Measurements from ENCODE around the gene FAH. TPM values are rescaled to one million over a fixed set of nuclear protein-coding genes. Genes with fewer than 3 reads are reported as not detected.

The FAH gene
- polyA plus RNA-seq, 1 donor (not counting 4 experiments of a cell fraction or from before 2014, with no cell fraction given), result 29.4 TPM

GRCh38 chr15:80159301-80159700 is 6.5 kb downstream of the FAH start:
- H3K27ac ChIP-seq (ENCODE audit: control insufficient read depth, insufficient read depth, low read length), result no peak overlapping the region

GRCh38 chr15:80159811-80160569 is 7.2 kb downstream of the FAH start:
- Histone ChIP-seq H3K4me1 (ENCODE audit: control insufficient read depth, extremely low read depth, insufficient read depth, low read length) (peaks cover 11% of the 10 kb centered on the region), H3K27ac (ENCODE audit: control insufficient read depth, insufficient read depth, low read length) (peak overlapping the region; percentile 25), H3K36me3 (ENCODE audit: control insufficient read depth in 2 of 2, extremely low read depth in 1 of 2, insufficient read depth in 2 of 2, low read length in 2 of 2) (peaks cover 10 to 25% of the 10 kb centered on the region in 2 experiments), H4K20me1 (ENCODE audit: control insufficient read depth, extremely low read depth, insufficient read depth, low read length) (no peaks in the 10 kb centered on the region), H3K27me3 (ENCODE audit: control insufficient read depth, extremely low read depth, insufficient read depth, low read length) (no peaks in the 10 kb centered on the region), H3K4me3 (ENCODE audit: control insufficient read depth in 2 of 3, extremely low read depth in 1 of 3, insufficient read depth in 2 of 3, low read depth in 1 of 3, low read length in 3 of 3) (no peak overlapping the region), H3K4me2 (ENCODE audit: control insufficient read depth, extremely low read depth, insufficient read depth, low read depth, low read length) (no peak overlapping the region), H3K9me3 (ENCODE audit: control insufficient read depth, low read depth, low read length) (no peaks in the 10 kb centered on the region), H3K9me1 (ENCODE audit: control insufficient read depth, extremely low read depth, insufficient read depth, low read length) (peaks cover 2% of the 10 kb centered on the region), H2AFZ (ENCODE audit: control insufficient read depth, low read length) (no peak overlapping the region), H3K9ac (ENCODE audit: control insufficient read depth, extremely low read depth, insufficient read depth, low read length) (no peak overlapping the region), H3K79me2 (ENCODE audit: control insufficient read depth, insufficient read depth, low read length) (no peaks in the 10 kb centered on the region)
- dilution Hi-C loops (cut with MboI; ENCODE audit: extremely low pct_ligation_motif_present, low sequenced_read_pairs), result no loop called here
- TF ChIP-seq CTCF (optimal IDR thresholded peaks at IDR 0.05 in 1 of 3, IDR thresholded peaks at IDR 0.05 in 1 of 3, conservative IDR thresholded peaks at IDR 0.05 in 1 of 3; ENCODE audit: extremely low read depth in 1 of 3, insufficient read depth in 2 of 3, low read length in 3 of 3) (no peak), EZH2 (IDR thresholded peaks at IDR 0.05; ENCODE audit: low read length) (no peak)
- no peak for FAIRE-seq
- DNase-seq (ENCODE audit: low read depth, low spot score), result no peak

More at GRCh38 chr15:80159301-80159700, 6.5 kb downstream of the FAH start:
- Histone ChIP-seq H3K4me2 (ENCODE audit: control insufficient read depth, extremely low read depth, insufficient read depth, low read depth, low read length) (no peak overlapping the region), H3K9me3 (ENCODE audit: control insufficient read depth, low read depth, low read length) (no peaks in the 10 kb centered on the region), H2AFZ (ENCODE audit: control insufficient read depth, low read length) (no peak overlapping the region), H4K20me1 (ENCODE audit: control insufficient read depth, extremely low read depth, insufficient read depth, low read length) (no peaks in the 10 kb centered on the region), H3K4me3 (ENCODE audit: control insufficient read depth in 2 of 3, extremely low read depth in 1 of 3, insufficient read depth in 2 of 3, low read depth in 1 of 3, low read length in 3 of 3) (no peak overlapping the region), H3K4me1 (ENCODE audit: control insufficient read depth, extremely low read depth, insufficient read depth, low read length) (peaks cover 11% of the 10 kb centered on the region), H3K79me2 (ENCODE audit: control insufficient read depth, insufficient read depth, low read length) (no peaks in the 10 kb centered on the region), H3K36me3 (ENCODE audit: control insufficient read depth in 2 of 2, extremely low read depth in 1 of 2, insufficient read depth in 2 of 2, low read length in 2 of 2) (peaks cover 10 to 25% of the 10 kb centered on the region in 2 experiments), H3K9ac (ENCODE audit: control insufficient read depth, extremely low read depth, insufficient read depth, low read length) (no peak overlapping the region), H3K27me3 (ENCODE audit: control insufficient read depth, extremely low read depth, insufficient read depth, low read length) (no peaks in the 10 kb centered on the region), H3K9me1 (ENCODE audit: control insufficient read depth, extremely low read depth, insufficient read depth, low read length) (peaks cover 2% of the 10 kb centered on the region)
- dilution Hi-C loops (cut with MboI; ENCODE audit: extremely low pct_ligation_motif_present, low sequenced_read_pairs), result no loop called here
- no peak for TF ChIP-seq CTCF (optimal IDR thresholded peaks at IDR 0.05 in 1 of 3, IDR thresholded peaks at IDR 0.05 in 1 of 3, conservative IDR thresholded peaks at IDR 0.05 in 1 of 3; ENCODE audit: extremely low read depth in 1 of 3, insufficient read depth in 2 of 3, low read length in 3 of 3)
- no peak for TF ChIP-seq EZH2 (IDR thresholded peaks at IDR 0.05; ENCODE audit: low read length)
- DNase-seq (ENCODE audit: low read depth, low spot score), result no peak
- FAIRE-seq, result no peak

Data from keratinocyte (primary cell).